GM19099 (cell line): ENCODE data around the gene CELF2.

Experiments
- POLR2A ChIP-seq: IDR thresholded peaks from 3 replicates; pipeline ENCODE4 v1.6.1; 2011; ENCODE audit warnings: low read depth; ENCODE audit not compliant: insufficient read length; ENCODE audit errors: extremely low read depth

The CELF2 gene

GRCh38 chr10:11225935-11226334 lies 208.3 kb downstream of the CELF2 start:
- no peak for TF ChIP-seq POLR2A

- TF ChIP-seq POLR2A: no peak
Observed at GRCh38 chr10:11227103-11227502, 209.4 kb downstream of the CELF2 start.

GRCh38 chr10:11229893-11230292 lies 212.2 kb downstream of the CELF2 start:
- no peak for TF ChIP-seq POLR2A

- no peak for TF ChIP-seq POLR2A
Observed at GRCh38 chr10:11230498-11231167, 213.0 kb downstream of the CELF2 start.

GRCh38 chr10:11231285-11231684 lies 213.6 kb downstream of the CELF2 start:
- TF ChIP-seq POLR2A: no peak

GRCh38 chr10:11232222-11232961 lies 214.7 kb downstream of the CELF2 start:
- no peak for TF ChIP-seq POLR2A

- no peak for TF ChIP-seq POLR2A
Observed at GRCh38 chr10:11234857-11235531, 217.3 kb downstream of the CELF2 start.

- no peak for TF ChIP-seq POLR2A
Observed at GRCh38 chr10:11235771-11236170, 218.1 kb downstream of the CELF2 start.

GRCh38 chr10:11236234-11236633 lies 218.6 kb downstream of the CELF2 start:
- no peak for TF ChIP-seq POLR2A

- TF ChIP-seq POLR2A: no peak
Observed at GRCh38 chr10:11237571-11237970, 219.9 kb downstream of the CELF2 start.

GRCh38 chr10:11238893-11239292 lies 221.2 kb downstream of the CELF2 start:
- no peak for TF ChIP-seq POLR2A

GRCh38 chr10:11240641-11241040 lies 223.0 kb downstream of the CELF2 start:
- no peak for TF ChIP-seq POLR2A

- peak; percentile 35 for TF ChIP-seq POLR2A
Observed at GRCh38 chr10:11242443-11243387, 225.0 kb downstream of the CELF2 start.

- no peak for TF ChIP-seq POLR2A
Observed at GRCh38 chr10:11243425-11244222, 226.0 kb downstream of the CELF2 start.
